ENCODE results near the gene CDK17. TPM values are rescaled to one million over a fixed set of nuclear protein-coding genes. Genes with fewer than 3 reads are reported as not detected.
A peak's percentile ranks its signal among the peaks of the same experiment; 100 is the strongest.
"Not testable (repeated sequence)": the region's sequence is repeated elsewhere in the genome, so short reads cannot be mapped to it uniquely, and the experiment has no call there.

CDK17 gene
- total and polyA plus RNA-seq, 2 donors (not counting 1 experiment from before 2014, with no cell fraction given) = 50.0 to 109 TPM

GRCh38 chr12:96344124-96344695 lies 56.0 kb downstream of the CDK17 start:
- H3K4me3 ChIP-seq (replicated peaks in 1 of 4; ENCODE audit: control extremely low read depth in 1 of 4, insufficient read depth in 1 of 4, low read depth in 3 of 4, low read length in 4 of 4) = no peak overlapping the region
- peaks cover 2% of the 10 kb centered on the region for H3K9me3 ChIP-seq (ENCODE audit: control insufficient read depth, insufficient read depth, low read depth, low read length)
- no peak overlapping the region for H3K27ac ChIP-seq (ENCODE audit: insufficient read depth, low read length)
- no peak overlapping the region for H2AFZ ChIP-seq (ENCODE audit: low read length)
- no peak overlapping the region for H3K9ac ChIP-seq (ENCODE audit: insufficient read depth, low read length)
- peaks cover 2% of the 10 kb centered on the region for H4K20me1 ChIP-seq (ENCODE audit: control insufficient read depth, extremely low read depth, insufficient read depth, low read length)
- H3K4me2 ChIP-seq (ENCODE audit: extremely low read depth, insufficient read depth, low read length) = no peak overlapping the region
- H3K4me1 ChIP-seq (ENCODE audit: control insufficient read depth, extremely low read depth, insufficient read depth, low read length) = no peaks in the 10 kb centered on the region
- no peaks in the 10 kb centered on the region for H3K27me3 ChIP-seq (ENCODE audit: control insufficient read depth, insufficient read depth, low read length)
- DNase-seq (ENCODE audit: low read depth in 2 of 2) = no peak
- H3K79me2 ChIP-seq (ENCODE audit: control insufficient read depth, insufficient read depth, low read length) = peaks cover 92% of the 10 kb centered on the region
- no peak for TF ChIP-seq CTCF (conservative IDR thresholded peaks at IDR 0.05 in 1 of 2, IDR thresholded peaks at IDR 0.05 in 1 of 2; ENCODE audit: low read depth in 1 of 2, low read length in 2 of 2)
- TF ChIP-seq EZH2 (IDR thresholded peaks at IDR 0.05; ENCODE audit: low read length, missing control alignments) = no peak
- no peaks in the 10 kb centered on the region for H3K36me3 ChIP-seq (ENCODE audit: control insufficient read depth, insufficient read depth, low read length)

- Histone ChIP-seq H3K36me3 (ENCODE audit: control insufficient read depth, insufficient read depth, low read length) (no peaks in the 10 kb centered on the region), H3K79me2 (ENCODE audit: control insufficient read depth, insufficient read depth, low read length) (peaks cover 90% of the 10 kb centered on the region), H3K9me3 (ENCODE audit: control insufficient read depth, insufficient read depth, low read depth, low read length) (peaks cover 2% of the 10 kb centered on the region), H4K20me1 (ENCODE audit: control insufficient read depth, extremely low read depth, insufficient read depth, low read length) (peaks cover 2% of the 10 kb centered on the region), H2AFZ (ENCODE audit: low read length) (no peak overlapping the region), H3K4me1 (ENCODE audit: control insufficient read depth, extremely low read depth, insufficient read depth, low read length) (no peaks in the 10 kb centered on the region), H3K4me3 (replicated peaks in 1 of 4; ENCODE audit: control extremely low read depth in 1 of 4, insufficient read depth in 1 of 4, low read depth in 3 of 4, low read length in 4 of 4) (no peak overlapping the region), H3K27me3 (ENCODE audit: control insufficient read depth, insufficient read depth, low read length) (no peaks in the 10 kb centered on the region), H3K27ac (ENCODE audit: insufficient read depth, low read length) (no peak overlapping the region), H3K9ac (ENCODE audit: insufficient read depth, low read length) (no peak overlapping the region), H3K4me2 (ENCODE audit: extremely low read depth, insufficient read depth, low read length) (no peak overlapping the region)
- peak in 1 of 2 donors; percentile 75 for DNase-seq (ENCODE audit: low read depth in 2 of 2)
- TF ChIP-seq EZH2 (IDR thresholded peaks at IDR 0.05; ENCODE audit: low read length, missing control alignments) (no peak), CTCF (conservative IDR thresholded peaks at IDR 0.05 in 1 of 2, IDR thresholded peaks at IDR 0.05 in 1 of 2; ENCODE audit: low read depth in 1 of 2, low read length in 2 of 2) (no peak)
Measured at GRCh38 chr12:96343347-96343954, 56.8 kb downstream of the CDK17 start.

GRCh38 chr12:96339666-96340065 lies 60.6 kb downstream of the CDK17 start:
- not testable (repeated sequence) for H2AFZ ChIP-seq (ENCODE audit: low read length); H3K36me3 ChIP-seq (ENCODE audit: control insufficient read depth, insufficient read depth, low read length); H3K27ac ChIP-seq (ENCODE audit: insufficient read depth, low read length); H3K9me3 ChIP-seq (ENCODE audit: control insufficient read depth, insufficient read depth, low read depth, low read length); H3K4me1 ChIP-seq (ENCODE audit: control insufficient read depth, extremely low read depth, insufficient read depth, low read length); H4K20me1 ChIP-seq (ENCODE audit: control insufficient read depth, extremely low read depth, insufficient read depth, low read length); H3K9ac ChIP-seq (ENCODE audit: insufficient read depth, low read length); H3K4me2 ChIP-seq (ENCODE audit: extremely low read depth, insufficient read depth, low read length); H3K4me3 ChIP-seq (replicated peaks in 1 of 4; ENCODE audit: control extremely low read depth in 1 of 4, insufficient read depth in 1 of 4, low read depth in 3 of 4, low read length in 4 of 4); DNase-seq (ENCODE audit: low read depth in 2 of 2); H3K27me3 ChIP-seq (ENCODE audit: control insufficient read depth, insufficient read depth, low read length)
- peaks cover 91% of the 10 kb centered on the region for H3K79me2 ChIP-seq (ENCODE audit: control insufficient read depth, insufficient read depth, low read length)

Measured in fibroblast of lung (primary cell).